Smooth muscle cell (in vitro differentiated cells): ENCODE data around the gene PEPD. TPM values are rescaled to one million over a fixed set of nuclear protein-coding genes. Genes with fewer than 3 reads are reported as not detected.

Source experiments
- DNase-seq: peaks from one replicate; lab custom pipeline; 2025; ENCODE audit not compliant: unreplicated experiment; lab: John Stamatoyannopoulos, UW
- H2AFZ ChIP-seq: fragments of 200-600 bp; sonication (generic); 2 replicates; pipeline ENCODE4 v1.6.0; 2016; ENCODE audit warnings: antibody characterized with exemption, low read depth, mild to moderate bottlenecking
- H3F3A ChIP-seq: fragments of 200-600 bp; sonication (generic); 2 replicates; pipeline ENCODE4 v1.6.0; 2017; ENCODE audit warnings: antibody characterized with exemption, low read depth
- H3K27ac ChIP-seq: fragments of 200-600 bp; sonication (generic); 2 replicates; pipeline ENCODE4 v1.5.1; 2016; ENCODE audit warnings: low read depth, mild to moderate bottlenecking
- H3K27me3 ChIP-seq: fragments of 200-600 bp; sonication (generic); 2 replicates; pipeline ENCODE4 v1.6.1; 2016; ENCODE audit warnings: low read depth, mild to moderate bottlenecking
- H3K36me3 ChIP-seq: fragments of 200-600 bp; sonication (generic); 2 replicates; pipeline ENCODE4 v1.5.1; 2016; ENCODE audit warnings: low read depth
- H3K4me1 ChIP-seq: fragments of 200-600 bp; sonication (generic); 2 replicates; pipeline ENCODE4 v1.5.1; 2016; ENCODE audit warnings: low read depth
- H3K4me2 ChIP-seq: fragments of 200-600 bp; sonication (generic); 2 replicates; pipeline ENCODE4 v1.6.0; 2016; ENCODE audit warnings: mild to moderate bottlenecking
- H3K4me3 ChIP-seq: fragments of 200-600 bp; sonication (generic); 2 replicates; pipeline ENCODE4 v1.5.1; 2016; ENCODE audit warnings: mild to moderate bottlenecking
- H3K79me2 ChIP-seq: fragments of 200-600 bp; sonication (generic); 2 replicates; pipeline ENCODE4 v1.6.0; 2016; ENCODE audit warnings: low read depth, mild to moderate bottlenecking
- H3K9ac ChIP-seq: fragments of 200-600 bp; sonication (generic); 2 replicates; pipeline ENCODE4 v1.6.0; 2016; ENCODE audit warnings: low read depth
- H3K9me3 ChIP-seq: fragments of 200-600 bp; sonication (generic); replicated peaks from 2 replicates; pipeline ENCODE4 v1.5.1; 2016; ENCODE audit warnings: low read depth
- H4K20me1 ChIP-seq: fragments of 200-600 bp; sonication (generic); 2 replicates; pipeline ENCODE4 v1.6.0; 2016; ENCODE audit warnings: low read depth
- WGBS: methylation state at CpG from one replicate; pipeline ENCODE4 v1.1.7; 2016; ENCODE audit warnings: low lambda C conversion rate; 5-methylcytosine and 5-hydroxymethylcytosine counted together
- polyA plus RNA-seq: library from polyadenylated mRNA; unstranded; fragments of >200 nt; fragmentation: Nextera tagmentation; extraction: Ambion mirVana; gene quantifications from 2 replicates; pipeline ENCODE4 v1.2.1, GENCODE V29; 2016
- total RNA-seq: library from RNA; depleted of rRNA; stranded (reverse); fragments of >200 nt; gene quantifications from 2 replicates; pipeline ENCODE4 v1.2.3, GENCODE V29; 2014
- TF ChIP-seq, protein P1 (sequence below): fragments of 200-600 bp; sonication (generic); IDR thresholded peaks from 2 replicates; pipeline ENCODE4 v1.5.1; 2017; ENCODE audit warnings: borderline replicate concordance, mild to moderate bottlenecking, antibody characterized with exemption; ENCODE audit not compliant: insufficient read depth, poor library complexity, severe bottlenecking

Gene PEPD
- total and polyA plus RNA-seq, 2 experiments from 2014 or later = 57.2 to 70.4 TPM

DNA sequence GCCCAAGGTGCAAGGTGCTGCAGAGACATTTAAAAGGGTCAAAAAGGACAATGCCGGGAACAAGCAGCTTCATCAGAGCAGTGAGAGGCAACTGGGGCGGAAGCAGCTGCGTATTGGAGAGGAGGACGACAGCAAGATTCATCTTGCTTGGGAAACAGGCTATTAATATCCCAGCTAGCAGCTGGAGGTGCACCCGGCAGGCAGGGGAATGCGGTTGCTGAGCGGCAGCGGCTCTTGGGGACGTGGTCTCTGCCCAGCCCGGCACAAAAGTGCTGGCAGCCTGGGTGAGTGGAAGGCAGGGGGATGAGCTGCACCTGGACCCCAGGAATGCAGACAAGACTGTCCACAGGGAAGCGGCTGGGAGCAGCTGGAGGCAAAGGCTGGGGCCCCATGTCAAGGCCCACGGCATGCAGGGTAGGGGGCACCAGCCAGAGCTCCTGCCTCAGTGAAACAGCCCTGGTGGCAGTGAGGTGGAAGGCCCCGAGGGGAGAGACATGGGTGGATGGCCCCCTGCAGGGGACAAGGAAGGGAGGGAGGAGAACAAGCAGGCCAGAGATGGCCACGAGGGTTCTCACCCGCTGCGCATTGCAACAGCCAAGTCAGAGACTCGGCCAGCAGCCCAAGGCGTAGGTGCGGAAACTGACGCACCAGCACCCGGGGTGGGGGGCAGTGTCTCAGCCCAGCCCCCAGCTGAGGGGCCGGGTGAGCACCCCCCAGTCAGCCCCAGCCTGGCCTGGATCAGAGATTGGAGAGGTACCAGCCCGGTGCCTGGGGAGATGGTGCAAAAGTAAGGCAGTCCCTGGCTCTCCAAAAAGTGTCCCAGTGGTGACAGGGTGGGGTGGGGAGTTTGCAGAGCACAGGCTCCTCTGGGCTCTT is 34.4 kb downstream of the PEPD start:
- H3F3A ChIP-seq = no peaks in the 10 kb centered on the region
- H4K20me1 ChIP-seq = no peaks in the 10 kb centered on the region
- H3K4me1 ChIP-seq = no peaks in the 10 kb centered on the region
- no peaks in the 10 kb centered on the region for H3K27me3 ChIP-seq
- H3K79me2 ChIP-seq = no peaks in the 10 kb centered on the region
- no peak overlapping the region for H2AFZ ChIP-seq
- H3K27ac ChIP-seq = no peak overlapping the region
- no peak for DNase-seq
- TF ChIP-seq, protein P1, sequence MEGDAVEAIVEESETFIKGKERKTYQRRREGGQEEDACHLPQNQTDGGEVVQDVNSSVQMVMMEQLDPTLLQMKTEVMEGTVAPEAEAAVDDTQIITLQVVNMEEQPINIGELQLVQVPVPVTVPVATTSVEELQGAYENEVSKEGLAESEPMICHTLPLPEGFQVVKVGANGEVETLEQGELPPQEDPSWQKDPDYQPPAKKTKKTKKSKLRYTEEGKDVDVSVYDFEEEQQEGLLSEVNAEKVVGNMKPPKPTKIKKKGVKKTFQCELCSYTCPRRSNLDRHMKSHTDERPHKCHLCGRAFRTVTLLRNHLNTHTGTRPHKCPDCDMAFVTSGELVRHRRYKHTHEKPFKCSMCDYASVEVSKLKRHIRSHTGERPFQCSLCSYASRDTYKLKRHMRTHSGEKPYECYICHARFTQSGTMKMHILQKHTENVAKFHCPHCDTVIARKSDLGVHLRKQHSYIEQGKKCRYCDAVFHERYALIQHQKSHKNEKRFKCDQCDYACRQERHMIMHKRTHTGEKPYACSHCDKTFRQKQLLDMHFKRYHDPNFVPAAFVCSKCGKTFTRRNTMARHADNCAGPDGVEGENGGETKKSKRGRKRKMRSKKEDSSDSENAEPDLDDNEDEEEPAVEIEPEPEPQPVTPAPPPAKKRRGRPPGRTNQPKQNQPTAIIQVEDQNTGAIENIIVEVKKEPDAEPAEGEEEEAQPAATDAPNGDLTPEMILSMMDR = no peak
- WGBS = 93% methylated on average over 23 of the region's 23 CpGs
- H3K9me3 ChIP-seq = peaks cover 4% of the 10 kb centered on the region
- no peak overlapping the region for H3K9ac ChIP-seq
- H3K4me2 ChIP-seq = no peak overlapping the region
- no peak overlapping the region for H3K4me3 ChIP-seq
- H3K36me3 ChIP-seq = peaks cover 4% of the 10 kb centered on the region

DNA sequence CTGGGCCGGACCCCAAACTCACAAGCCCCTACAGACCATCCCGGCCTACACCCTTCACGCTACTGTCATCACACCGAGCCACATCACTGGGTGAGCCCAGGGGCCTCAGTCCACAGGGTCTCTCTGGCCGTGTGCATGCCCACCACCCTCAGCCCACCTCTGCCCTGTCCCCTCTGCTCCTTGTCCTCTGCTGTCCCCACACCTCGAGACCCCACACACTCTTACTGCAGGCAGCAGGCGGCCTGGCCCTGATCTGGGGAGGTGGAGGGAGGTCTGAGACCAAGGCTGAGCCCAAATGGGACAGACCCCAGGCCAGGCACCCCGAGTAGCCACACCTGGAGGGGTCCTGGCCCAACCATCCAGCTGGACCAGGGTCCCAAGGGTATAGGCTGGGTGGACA is 35.2 kb downstream of the PEPD start:
- TF ChIP-seq, protein P1 = no peak
- DNase-seq = no peak
- WGBS = 93% methylated on average over 6 of the region's 8 CpGs
- Histone ChIP-seq H3K9me3 (peaks cover 4% of the 10 kb centered on the region), H3K4me1 (no peaks in the 10 kb centered on the region), H4K20me1 (no peaks in the 10 kb centered on the region), H3K4me2 (no peak overlapping the region), H3F3A (no peaks in the 10 kb centered on the region), H3K27ac (no peak overlapping the region), H3K27me3 (no peaks in the 10 kb centered on the region), H3K36me3 (peaks cover 4% of the 10 kb centered on the region), H2AFZ (no peak overlapping the region), H3K4me3 (no peak overlapping the region), H3K79me2 (no peaks in the 10 kb centered on the region), H3K9ac (no peak overlapping the region)

DNA sequence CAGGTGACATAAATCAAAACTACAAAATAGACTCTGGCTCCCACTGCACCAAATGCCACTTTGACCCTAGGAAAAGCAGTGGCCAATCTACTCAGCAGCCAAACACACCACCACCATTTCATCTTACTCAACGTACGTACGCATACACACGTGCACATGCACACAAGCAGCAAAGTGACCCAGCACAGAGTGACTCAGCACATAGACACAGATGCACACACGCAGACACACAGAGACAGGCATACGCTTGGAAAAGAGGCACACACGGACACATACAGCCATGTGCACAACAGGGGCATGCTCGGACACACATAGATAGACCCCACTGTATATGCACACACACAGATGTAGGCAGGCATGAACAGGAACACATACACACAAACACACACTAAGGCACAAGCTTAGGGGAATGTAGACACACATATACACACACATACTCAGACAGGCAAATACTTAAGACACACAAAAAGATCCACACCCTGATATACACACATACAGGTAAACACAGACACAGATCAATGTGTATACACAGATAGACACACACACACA is 37.3 kb downstream of the PEPD start:
- no peak overlapping the region for H3K9ac ChIP-seq
- H3F3A ChIP-seq = no peaks in the 10 kb centered on the region
- no peaks in the 10 kb centered on the region for H3K79me2 ChIP-seq
- no peak overlapping the region for H3K27ac ChIP-seq
- no peak overlapping the region for H2AFZ ChIP-seq
- no peaks in the 10 kb centered on the region for H4K20me1 ChIP-seq
- peaks cover 4% of the 10 kb centered on the region for H3K36me3 ChIP-seq
- no peak for DNase-seq
- H3K4me2 ChIP-seq = no peak overlapping the region
- no peaks in the 10 kb centered on the region for H3K4me1 ChIP-seq
- TF ChIP-seq, protein P1 = no peak
- 97% methylated on average over 8 of the region's 8 CpGs for WGBS
- H3K4me3 ChIP-seq = no peak overlapping the region
- no peaks in the 10 kb centered on the region for H3K27me3 ChIP-seq
- H3K9me3 ChIP-seq = peaks cover 4% of the 10 kb centered on the region
